Measurements from ENCODE around the gene SPOCK2.
A peak's percentile ranks its signal among the peaks of the same experiment; 100 is the strongest.

The SPOCK2 gene

DNA sequence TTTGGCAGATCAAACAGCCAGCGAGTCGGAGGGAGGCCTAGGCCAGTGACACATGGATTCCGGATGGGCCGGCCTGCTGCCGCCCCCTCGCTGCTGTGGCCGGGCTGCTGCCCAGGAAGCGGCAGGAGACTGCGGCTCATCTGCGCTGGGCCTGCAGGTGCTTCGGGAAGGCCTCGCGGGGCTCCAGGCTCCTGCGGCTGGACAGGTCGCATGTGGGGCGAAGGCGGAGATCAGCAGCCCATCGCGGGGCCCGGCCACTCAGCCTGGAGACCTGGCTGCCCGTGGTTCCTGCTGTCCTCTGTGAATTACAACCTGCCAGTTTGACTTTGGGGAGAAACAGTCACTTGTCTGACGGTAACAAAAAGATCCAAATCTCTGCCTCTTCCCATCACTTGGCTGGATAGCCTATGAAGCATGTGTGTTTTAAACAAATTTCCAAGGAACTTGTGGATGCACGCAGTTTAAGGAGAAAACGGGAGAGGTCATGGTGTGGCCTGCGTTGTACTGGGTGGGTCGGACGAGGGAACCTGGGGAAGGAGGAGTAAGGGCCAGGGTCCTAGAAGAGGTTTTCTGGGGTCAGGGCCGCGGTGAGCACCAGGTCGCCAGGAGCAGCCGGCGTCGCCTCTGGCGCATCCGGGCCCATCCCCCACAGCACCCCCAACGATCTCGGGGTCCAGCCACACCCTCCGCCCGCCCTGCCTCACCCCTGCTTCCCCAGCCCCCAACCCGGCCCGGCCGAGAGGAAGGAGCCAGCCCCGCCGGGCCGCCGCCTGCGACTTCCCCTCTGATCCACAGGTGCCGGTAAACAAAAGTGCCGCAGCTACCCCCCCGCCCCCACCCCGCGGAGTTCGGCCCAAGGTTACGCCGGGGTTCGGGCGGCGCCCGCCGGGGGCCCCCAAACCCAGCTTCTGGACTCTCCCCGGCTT, 1.6 kb downstream of the SPOCK2 start:
- DNase-seq = peak; percentile 68 to 72

DNA sequence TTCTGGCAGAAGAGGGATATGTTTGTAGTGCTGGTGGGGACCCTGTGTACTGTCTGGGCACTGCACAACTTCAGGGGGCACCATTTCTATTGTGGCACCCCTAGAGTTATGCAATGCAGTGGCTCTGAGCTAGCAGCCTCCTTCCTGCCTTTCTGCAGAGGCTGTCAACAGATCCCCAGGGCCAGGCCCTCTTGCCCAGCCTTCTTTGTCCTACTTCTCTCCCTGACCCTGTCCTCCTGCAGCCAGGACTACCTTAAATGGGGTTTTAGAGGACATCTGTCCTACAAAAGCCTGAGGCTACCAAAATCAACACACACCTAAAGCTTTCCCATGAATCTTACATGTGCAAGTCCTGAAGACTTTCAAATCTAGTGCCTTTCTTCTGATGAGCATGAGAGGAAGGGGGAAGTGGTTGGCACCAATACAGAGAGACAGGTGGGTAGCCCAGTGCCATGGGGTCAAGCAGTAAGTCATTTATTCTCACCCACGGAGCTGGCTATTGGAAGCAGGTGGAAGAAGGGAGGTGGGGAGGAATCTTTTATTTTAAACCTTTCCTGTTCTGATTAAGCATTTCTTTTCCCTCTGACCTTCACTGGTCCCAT, 2.4 kb downstream of the SPOCK2 start:
- peak in 1 of 2 donors; percentile 18 for DNase-seq

DNA sequence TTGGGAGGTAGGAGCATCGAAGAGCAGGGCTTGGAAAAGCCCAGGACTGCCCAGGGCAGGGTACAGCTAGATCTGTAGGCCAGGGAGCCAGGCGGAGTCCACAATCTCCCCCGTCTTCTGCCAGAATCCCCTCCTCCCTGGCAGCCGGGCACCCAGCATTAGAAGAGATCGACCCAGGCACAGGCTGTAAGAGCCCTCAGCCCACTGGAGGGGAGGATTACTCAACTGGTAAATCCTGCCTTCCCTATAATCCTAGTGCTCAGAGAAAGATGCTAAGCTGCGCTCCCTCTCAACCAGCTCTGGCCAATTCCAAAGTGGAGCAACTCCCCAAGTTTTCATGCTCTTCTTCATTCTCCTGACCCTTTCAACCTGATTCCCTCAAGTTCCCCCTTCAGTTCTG, 3.2 kb downstream of the SPOCK2 start:
- no peak for DNase-seq

DNA sequence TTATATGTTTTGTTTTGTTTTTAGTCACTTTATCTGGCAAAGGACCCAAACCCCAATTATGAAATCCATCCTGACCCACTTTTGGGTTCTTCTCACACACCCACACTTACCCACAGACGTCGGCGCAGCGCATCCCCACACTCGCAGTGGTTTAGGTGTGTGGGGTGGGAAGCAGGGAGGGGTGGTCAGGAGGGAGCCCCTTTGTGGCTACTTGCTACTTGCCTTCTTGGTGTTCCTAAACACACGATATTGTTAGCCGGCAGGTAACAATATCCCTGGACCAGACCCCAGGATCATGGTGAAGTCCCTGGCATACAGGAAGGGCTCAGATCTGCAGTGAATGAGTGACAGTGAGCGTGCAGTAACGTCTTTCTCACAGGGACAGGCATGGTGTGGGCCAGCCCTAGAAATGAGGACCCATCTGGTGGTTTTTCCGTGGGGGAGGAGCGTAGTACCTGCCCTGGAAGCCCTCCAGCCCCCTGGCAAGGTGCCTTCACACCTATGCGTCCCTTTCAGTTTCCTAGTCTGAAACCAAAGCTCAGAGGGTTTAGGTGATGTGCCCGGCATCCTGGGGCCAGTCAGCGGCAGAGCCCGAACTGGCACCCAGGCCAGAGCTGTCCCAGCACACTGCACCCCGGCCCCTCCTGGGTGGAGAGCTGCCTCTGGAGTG, 4.4 kb downstream of the SPOCK2 start:
- peak; percentile 71 to 72 for DNase-seq

DNA sequence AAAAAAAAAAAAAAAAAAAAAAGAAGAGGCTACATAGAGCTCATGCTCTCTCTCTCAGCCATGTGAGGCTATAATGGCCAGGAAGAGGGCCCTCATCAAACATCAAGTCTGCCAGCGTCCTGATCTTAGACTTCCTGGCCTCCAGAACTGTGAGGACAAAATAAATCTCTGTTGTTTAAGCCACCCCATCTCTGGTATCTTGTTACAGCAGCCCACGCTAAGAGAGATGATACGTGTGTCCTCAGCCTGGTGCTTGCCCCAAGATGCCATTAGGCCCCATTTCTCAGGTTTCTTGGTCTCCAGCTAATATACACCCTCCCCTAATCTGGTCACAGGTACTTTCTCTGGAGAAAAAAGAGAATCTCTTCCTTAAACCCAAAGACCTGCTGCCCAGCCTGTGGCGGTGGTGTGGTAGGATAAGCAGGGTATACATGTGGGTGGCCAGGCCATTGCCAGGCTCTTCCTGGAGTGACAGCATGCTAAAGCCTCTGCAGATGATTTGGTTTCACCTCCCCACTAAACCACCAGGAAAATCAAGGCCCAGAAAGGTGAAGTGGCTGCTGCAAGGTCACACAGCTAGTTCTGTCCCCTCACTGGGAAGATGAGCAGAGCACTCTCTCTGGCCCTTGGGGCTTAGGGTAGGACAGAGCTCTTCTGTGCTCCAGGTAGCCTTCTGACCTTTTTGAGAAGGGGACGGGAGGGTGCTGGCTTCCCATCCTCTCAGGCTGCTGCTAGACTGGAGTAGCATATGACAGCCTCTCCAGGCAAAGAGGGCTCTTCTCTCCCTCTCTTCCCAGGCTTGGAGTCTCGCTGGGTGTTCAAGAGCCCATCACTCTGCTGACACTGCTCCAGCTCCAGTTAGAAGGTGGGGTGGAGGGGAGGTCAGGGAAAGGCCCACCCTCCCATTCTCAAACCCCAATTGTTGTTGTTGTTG, 5.2 kb downstream of the SPOCK2 start:
- DNase-seq = peak in 1 of 2 donors; percentile 17

DNA sequence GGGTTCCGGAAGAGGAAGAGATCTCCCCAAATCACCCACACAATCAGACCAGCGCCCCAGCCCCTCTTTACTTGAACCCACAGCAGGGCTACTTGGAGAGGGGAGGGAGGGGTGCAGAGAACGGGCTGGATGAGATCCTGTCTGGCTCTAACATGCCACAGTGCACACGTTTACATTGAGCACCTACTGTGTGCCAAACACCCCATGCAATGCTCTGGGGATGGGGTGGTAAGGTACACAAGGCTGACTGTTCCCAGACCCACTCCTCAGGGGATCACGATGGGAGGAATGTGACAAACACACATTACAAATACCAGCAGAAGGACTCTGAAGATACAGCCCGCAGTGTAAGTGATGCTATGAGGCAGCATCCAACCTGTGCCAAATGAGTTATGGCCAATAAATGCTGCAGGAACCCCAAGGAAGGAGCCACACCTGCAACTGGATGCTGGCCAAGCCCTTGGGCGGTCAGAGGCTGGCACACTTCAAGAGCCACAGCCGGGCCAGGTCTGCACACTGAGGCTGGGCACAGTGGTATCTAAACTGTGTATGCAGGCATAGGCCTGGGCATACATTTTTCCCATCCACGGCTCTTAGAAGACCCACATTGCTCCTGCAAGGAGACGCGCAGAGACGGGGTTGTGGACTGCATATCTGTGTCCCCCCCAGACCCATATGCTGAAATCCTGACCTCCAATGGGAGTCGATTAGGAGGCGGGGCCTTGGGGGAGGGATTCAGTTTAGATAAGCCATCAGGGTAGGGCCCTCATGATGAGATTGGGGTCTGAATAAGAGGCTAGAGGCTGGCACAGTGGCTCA, 6.4 kb downstream of the SPOCK2 start:
- DNase-seq = peak in 1 of 2 donors; percentile 17

DNA sequence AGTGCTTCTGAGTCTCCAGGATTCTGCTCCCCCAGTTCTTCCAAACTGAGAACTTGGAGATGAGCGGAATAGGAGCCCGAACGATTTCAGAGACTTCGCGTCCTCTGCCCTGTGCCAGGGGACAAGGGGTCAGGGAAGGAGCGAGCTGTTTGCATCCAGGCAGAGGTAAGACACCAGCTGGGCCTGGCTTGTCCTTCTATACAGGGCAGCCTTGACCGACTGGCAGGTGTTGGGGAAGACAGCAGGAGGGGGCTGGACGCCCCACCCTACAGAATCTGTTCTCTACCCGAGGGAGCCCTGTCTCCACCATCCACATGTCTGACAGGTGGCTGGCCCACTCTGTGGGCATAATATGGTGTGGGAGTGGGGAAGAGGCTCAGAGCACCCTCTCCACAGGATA, 7.1 kb downstream of the SPOCK2 start:
- no peak for DNase-seq

DNA sequence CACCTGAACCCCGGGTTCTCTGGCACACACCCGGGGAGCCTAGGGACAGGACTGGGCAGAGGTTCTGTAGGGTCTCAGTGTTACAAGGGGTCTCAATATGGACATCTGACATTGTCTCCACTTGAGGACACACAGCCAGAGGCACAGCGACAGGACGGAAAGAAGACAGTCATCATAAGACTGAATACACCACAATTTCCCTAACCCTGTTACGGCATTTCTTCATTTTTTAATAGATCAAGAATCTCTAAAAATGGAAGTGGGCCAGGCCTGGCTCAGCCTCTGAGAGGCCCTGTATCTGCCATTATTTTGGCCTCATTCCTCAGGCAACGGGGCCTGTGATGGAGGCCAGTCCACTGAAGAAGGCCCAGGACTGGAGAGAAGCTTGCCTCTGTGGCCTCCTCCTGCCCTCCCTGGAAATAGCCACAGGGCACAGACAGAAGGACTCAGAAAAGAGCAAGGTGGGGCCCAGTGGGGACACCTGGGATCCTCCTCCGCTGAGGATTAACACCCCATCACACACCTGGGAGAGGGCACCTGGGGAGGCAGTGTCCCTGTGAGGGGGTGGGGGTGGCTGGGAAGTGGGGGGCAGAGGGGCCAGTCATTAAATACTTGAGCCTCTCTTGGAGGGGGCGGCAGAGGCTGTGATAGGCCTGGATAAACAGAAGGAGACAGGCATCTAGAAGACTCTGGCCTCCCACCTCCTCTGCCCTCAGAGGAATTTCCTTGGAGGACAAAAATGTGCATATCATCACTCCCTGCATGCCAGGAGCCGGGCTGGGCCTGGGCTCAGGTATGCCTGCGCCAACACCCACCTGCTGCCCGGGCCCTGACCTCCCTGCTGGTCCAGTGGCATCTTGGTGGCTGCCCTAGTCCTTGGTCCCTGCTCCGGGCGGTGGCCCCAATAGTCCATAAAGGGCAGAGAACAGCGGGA, 8.0 kb downstream of the SPOCK2 start:
- DNase-seq = no peak

DNA sequence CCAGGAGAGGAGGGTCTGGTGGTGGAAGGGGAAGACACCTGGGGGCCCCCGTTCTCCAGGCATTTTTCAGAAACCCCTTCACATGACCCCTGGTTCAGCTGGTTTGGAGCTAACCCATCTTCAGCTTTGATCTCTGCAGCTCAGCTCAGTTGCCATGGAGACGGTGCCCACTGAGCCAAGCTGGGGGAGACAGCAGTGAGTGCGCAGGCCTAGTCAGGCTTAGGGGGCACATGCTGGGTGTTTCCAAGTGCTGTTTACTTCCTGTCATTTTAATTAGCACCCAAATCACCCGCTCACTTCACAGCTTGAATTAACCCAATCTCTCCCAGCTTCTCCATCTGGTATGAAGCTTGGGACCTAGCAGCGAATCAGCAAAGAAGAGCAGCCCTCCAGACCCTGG, 9.0 kb downstream of the SPOCK2 start:
- peak in 1 of 2 donors; percentile 49 for DNase-seq

DNA sequence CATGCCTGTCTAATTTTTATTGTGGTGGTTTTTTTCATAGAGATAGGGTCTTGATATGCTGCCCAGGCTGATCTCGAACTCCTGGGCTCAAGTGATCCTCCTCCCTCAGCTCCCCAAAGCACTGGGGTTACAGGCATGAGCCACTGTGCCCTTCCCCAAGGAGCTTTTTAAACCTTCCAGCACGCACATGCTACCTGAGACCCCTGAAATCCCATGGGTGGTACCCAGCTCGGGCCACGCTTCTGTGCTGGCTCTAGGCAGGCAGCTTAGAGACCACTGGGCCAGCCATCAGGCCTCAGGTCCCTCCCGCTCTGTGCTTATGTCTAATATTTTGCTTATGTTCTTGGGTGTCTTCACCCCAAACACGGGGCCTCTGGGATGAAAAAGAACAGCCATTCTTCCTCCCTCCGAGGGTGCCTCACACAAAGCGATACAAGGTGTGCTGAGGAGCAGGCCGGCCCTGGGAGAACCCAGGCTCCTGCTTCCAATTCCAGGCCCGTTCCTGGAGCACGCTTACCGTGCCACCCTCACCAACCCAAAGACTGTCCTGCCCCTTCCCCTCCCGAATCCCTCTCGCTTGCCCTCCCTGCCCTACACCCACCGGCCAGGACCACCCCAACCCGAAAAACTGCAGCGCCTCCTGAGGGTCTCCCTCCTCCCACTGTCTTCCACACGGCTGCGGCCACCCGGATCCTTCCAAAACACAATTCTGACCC, 10.9 kb downstream of the SPOCK2 start:
- no peak for DNase-seq

DNA sequence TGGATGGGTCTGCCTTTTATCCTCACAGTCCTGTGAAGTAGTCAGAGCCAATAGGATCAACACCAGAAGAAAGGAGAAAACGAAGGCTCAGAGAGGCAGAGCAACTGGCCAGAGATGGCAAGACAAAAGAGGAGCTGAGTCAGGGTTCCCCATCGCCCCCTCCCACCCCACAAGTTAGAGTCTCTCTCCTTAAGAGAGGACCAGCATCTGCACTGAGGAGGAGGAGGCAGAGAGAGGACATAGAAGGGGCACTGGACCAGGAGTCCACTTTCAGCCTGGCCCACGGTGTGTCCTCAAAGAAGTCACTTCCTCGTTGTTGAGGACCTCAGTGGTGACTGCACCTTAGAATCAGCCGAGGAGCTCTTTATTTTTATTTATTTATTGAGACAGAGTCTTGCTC, 11.6 kb downstream of the SPOCK2 start:
- DNase-seq = no peak

DNA sequence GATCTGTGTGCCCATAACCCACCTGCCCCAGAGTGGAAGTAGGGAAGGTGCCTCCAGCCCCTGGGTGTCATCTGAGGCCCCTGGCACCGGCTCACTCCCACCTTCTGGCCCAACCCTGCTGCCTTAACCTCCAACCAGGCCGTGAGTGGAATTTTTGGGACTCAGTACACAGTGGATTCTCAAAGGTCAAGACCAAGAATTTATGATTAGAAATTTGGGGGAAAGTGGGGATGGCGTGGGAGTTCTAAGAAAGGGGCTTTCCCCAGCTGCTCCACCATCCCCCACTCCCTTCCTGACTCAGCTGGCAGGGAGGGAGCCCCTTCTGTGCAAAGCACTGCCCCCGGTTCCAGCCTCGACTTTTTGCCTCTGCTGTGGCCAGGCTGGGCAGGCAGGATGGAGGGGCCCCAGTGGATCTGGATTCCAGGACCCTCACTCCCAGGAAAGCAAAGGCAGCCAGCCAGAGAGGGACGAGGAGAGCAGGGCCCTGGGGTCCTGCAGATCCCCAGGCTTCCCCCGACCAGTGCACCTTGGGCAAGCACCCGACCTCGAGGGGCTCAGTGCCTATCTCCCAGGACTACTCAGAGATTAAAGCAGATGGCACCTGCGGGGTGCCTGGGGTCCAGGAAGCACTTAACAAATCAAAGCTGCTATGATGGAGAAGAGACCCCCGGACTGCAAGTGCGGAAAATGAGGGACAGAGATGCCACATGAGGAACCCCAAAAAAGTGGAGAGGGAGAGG, 12.8 kb downstream of the SPOCK2 start:
- DNase-seq = peak in 1 of 2 donors; percentile 39

DNA sequence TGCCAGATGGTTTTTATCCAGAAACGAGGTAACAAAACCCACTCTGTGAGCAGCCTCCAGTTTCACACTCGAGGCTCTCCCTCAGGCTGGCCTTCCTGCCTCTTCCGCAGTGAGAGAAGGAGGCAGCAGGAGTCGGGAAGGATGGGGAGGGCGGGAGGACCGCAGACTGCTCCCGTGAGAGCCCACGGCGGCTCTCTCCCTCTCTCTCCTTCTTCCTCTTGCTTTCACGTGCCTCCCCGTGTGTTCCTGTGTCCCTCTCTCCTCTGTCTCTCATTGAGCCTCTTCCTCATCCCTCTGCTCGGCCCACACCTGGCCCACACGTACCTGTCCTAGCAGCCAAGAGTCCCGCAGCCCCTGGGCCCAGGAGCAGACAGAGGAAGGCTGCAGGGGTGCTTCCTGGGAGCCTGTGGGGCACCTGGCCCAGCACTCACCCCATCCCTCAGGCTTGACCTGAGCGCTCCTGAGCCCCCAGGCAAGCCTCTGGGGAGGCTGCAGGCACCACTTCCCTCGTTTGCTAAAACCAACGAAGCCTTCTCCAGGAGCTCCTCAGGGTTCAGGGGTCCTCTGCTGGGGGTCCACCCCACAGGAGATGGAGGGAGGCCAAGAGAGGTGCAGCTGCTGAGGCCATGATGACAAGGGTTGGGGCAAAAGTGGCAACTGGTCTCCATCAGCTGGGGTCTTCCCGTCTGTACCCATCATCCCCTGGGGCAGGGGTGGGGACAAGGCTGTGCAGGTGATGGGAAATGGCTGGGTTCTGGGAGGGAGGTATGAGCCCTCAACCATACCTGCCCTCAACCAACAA, 13.6 kb downstream of the SPOCK2 start:
- no peak for DNase-seq

DNA sequence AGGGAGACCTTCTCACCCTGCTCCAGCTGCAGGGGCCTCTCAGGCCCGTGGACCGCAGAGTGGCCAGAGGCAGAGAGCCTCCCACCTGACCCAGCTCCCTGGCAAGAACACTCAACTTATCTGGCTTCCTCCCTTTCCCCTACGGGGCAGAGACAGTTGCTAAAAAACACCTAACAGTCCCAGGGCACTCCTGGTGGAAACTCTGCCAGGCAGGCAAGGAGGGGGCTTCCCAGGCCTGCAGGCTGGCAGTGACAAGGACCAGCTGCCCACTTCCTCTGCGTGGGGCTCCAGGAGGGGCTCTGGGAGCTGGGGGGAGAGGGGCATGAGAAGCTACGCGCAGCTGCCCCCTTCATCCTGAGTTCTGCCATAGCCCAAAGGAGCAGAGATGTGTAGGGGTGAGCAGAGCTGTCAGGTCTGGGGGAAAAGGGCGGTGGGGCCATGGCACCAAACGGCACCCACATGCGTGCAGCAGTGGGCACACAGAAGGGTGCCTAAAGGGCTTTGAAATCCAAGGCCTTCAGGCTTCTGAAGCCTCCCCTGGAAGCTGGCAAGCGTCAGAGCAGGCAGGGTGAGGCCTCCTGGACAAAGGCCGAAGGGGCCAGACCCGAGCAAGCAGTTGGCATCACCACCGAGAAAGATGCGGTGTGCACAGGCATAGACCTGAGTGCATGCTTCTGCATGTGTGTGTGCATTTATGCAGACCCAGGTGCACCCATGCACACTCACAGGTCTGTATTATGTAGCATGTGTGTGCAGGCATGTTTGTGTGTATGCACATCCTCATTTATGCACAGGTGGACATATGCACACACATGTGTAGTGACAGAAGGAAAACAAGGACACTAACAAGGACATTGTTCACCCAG, 14.4 kb downstream of the SPOCK2 start:
- DNase-seq = no peak

DNA sequence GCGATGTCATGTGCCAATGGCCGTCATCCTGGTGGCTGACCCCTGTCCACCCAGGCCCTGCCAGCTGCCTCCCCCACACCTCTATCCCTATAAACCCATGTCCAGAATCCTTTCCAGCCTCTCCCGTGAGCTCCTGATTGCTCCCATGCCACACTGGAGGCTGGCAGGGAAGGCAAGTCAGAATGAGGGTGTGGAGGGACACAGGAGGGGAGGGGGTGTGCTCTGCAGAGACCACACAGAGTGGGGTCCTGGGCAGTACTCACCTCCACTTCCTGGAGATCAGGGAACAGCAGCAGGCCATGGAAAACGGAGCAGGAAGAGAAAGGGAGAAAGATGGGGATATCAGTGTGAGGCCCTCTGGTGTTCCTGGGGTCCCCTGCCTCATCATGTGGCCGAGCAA, 15.7 kb downstream of the SPOCK2 start:
- no peak for DNase-seq

DNA sequence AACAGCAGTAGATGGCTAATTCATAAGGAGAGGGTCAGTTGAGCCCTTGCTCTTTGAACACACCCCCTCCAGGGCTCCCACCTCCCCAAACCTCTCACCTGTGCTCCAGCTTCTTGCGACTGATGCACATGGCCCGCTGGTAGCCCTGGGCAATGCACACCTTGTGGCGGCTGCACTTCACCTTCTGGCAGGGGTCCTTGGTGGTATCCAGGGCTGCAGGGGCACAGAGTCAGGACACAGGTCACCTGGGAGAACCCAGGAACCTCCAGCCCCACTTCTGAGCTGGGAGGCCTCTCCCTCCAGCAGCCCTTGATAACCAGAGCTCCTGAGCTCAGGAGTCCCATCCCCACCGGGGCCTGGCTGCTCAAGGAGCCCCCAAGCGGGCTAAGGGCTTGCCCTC, 16.3 kb downstream of the SPOCK2 start:
- no peak for DNase-seq

Data from stimulated activated CD4-positive, alpha-beta T cell treated with anti-CD3 and anti-CD28 coated beads, Interleukin-2, amount 100 ng/mL, for 24 hours (primary cell).